ENCODE measurements around the gene TWF2.

The TWF2 gene

GRCh38 chr3:52237657-52238172 is 1.2 kb downstream of the TWF2 start:
- no peak for DNase-seq (ENCODE audit: low read depth in 2 of 2)

- DNase-seq (ENCODE audit: low read depth in 2 of 2): no peak
Measured at GRCh38 chr3:52237006-52237656, 1.8 kb downstream of the TWF2 start.

DNA sequence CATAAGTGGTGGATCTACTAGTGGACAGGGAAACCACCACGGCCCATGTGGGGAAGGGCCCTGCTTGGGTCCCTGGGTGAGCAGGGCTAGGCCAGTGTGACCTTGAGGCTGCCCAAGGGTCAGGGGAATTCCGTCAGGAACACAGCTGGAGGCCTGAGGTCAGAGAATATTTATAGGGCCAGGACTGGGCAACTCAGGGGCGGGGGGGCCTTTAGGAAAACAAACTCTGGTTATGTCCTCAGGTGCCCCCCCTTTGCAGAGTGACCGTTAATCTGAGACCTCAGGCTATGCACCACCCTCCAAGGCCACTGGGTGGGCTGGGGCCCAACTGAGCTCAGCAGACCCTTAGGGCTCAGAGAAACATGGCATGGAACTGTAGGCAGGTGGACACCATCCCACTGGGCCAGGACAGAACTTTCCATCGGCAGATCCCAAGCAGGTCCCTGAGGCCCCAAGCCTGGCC is 2.5 kb downstream of the TWF2 start:
- no peak for DNase-seq (ENCODE audit: low read depth in 2 of 2)

DNA sequence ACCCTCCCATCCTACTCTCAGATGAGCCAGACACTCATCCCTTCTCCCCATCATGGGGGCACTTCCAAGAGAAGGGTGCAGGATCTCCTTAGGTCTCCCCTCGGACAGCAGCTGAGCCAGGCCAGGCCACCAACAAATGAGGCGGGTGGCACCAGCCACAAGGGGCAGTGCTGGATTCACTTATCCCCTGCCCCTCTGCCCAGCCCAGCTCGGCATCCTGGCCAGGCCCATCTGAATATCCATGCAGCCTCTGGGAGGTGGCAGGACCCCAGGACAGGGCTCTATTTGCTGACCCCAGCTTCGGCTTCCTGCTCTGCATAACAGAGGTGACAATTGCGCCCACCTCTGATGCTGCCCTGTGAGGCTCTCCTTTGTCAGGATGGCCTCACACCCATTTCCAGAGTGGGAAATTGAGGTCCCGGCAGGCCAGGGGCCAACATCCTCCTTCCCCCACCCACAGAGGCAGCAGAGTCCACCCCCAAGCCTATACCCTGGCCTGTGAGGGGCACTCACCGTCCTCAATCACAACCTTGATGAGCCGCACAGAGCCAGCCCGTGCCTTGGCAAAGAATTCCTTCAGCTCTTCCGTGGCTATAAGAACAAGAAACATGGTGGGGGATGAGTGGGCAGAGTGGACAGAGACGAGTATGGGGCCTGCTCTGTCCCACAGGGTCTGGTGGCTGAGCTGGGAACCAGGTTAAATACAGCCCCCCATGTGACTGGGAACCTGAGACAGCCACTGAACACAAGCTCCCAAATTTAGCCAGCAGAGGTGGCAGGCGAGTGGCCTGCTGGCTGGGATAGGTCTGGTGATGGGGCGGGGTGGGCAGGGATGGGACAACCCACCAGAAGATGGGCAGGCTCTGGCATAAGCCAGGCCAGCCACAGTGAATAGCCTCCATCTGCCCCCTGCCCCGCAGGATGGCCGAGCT is 4.2 kb downstream of the TWF2 start:
- DNase-seq (ENCODE audit: low read depth in 2 of 2): no peak

DNA sequence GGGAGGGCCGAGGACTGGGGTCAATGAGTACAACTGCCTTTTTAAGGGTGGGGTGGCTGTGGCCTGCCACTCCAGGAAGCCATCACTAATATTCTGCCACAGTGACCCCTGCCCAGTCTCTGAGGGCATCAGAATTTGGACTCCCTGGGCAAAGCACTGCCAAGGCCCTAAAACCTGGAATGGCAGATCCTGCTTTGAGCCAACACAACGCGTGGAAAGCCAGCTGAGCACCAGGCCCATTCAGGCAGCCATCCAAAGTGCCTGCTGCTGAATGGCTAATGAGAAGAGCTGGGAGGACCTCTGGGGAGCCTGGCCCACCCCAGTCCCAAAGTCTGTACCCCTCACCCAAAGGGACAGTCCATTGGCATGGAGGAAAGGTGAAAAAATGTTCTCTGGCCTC is 5.0 kb downstream of the TWF2 start:
- no peak for DNase-seq (ENCODE audit: low read depth in 2 of 2)

DNA sequence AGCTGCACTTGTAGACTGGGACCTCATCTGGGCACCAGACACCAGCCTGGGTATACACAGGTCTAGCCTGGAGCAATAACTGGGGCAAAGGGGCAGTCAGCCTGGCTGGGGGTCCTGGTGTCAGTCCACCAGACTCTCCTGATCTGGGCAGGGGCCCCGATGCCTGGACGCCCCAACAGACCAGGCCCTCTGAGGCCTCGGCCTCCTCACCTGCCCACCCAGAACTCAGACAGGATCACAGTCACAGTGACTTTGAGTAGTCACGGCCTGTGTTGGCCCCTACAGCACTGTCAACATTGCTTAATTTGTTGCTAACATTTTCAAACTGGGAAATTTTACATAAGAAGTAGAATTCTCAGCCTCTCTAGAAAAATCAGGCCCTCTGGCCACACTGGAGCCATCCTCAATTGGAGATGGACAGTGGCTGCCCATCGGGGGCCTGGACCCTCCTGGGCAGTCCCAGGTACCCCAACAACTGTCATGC is 5.8 kb downstream of the TWF2 start:
- DNase-seq (ENCODE audit: low read depth in 2 of 2): no peak

DNA sequence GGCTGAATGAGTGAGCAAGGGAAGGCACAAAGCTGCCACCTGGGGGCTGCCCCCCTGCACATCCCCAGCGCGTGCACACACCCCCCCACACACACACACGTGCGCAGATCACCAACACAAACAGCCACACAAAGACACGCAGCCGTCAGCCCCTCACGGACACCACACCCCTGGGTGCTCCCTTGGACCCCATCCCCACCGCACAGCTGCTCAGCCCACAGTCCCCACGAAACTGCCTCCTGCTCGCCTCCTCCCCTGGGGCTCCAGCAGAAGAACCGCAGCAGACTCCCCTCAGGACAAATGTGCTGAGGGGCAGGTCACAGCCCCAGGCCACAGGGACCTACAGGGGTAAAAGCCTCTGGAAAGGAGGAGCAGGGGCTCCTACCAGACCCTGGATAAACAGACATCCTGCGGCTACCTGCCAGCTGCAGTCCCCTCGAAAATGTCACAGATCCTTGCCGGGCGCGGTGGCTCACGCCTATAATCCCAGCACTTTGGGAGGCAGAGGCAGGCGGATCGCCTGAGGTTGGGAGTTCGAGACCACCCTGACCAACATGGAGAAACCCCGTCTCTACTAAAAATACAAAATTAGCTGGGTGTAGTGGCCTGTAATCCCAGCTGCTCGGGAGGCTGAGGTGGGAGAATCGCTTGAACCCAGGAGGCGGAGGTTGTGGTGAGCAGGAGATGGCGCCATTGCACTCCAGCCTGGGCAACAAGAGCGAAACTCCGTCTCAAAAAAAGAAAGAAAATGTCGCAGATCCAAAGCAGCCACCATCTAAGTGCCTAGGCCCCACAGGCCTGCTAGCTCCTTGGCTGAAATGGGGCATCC is 6.5 kb downstream of the TWF2 start:
- no peak for DNase-seq (ENCODE audit: low read depth in 2 of 2)

- peak; percentile 87 for DNase-seq (ENCODE audit: low read depth in 2 of 2)
Measured at GRCh38 chr3:52231502-52232278, 7.3 kb downstream of the TWF2 start.

DNA sequence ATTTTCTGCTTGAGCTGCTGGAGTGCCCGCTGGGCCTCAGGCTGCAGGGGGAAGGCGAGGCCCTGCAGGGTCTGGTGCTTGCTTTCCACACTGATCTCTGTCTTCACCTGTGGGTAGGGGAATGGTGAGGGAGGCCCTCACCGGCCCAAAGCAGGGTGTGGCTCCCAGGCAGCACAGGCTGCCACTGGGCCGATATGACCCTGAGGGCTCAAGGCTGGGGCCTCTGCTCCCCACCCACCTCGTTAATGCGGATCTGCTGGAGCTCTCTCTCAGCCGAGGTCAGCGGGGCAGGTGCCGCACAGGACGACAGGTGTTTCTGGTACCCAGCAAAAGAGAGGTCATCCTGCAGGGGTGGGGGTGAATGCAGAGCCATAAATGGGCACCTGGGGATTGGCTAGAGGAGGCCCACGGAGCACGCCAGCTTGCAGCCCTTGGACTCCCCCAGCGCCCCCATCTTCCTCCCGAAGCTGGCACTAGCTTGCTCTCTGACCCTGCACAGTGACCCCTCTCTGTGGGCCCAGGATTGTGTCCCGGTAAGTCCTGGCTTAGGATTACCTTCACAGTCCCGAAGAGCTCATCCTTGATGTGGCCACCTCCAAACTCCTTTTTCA is 8.0 kb downstream of the TWF2 start:
- no peak for DNase-seq (ENCODE audit: low read depth in 2 of 2)

- no peak for DNase-seq (ENCODE audit: low read depth in 2 of 2)
Measured at GRCh38 chr3:52230461-52230860, 8.5 kb downstream of the TWF2 start.

DNA sequence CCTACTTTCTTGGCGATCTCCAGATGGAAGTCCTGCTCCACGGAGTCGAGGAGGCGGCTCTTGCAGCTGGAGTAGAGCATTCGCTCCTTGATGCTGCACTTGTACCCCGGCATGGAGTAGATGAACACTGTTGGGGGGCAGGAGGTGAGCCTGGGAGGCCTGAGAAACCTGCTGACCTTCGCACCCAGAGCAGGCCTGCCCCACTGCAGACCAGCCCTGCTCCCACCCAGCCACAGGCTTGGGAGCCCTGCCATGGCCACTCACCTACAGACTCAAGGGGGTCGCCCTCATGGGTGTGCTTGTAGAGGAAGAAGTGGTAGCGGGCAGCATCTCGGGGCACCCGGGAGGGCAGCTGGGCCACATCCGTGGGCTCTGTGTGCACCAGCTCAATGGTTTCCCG is 9.3 kb downstream of the TWF2 start:
- DNase-seq (ENCODE audit: low read depth in 2 of 2): no peak

GRCh38 chr3:52228751-52229291 is 10.1 kb downstream of the TWF2 start:
- no peak for DNase-seq (ENCODE audit: low read depth in 2 of 2)

DNA sequence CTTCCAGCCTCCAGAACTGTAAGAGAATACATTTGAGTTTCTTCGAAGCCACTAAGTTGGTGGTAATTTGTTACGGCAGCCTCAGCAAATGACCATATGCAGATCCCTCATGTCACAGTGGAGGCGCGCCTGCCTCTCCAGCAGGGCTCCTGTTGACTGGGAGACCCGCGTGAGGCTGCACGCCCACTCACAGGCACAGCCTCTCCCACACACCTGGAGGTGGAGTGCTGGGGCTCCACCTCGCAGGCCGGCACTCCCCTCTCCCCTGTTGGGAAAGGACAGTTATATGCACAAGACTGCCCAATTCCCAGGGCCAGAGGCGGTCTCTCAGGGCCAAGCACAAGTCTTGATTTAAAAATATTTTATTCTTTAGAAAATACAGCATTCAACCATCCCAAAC is 10.7 kb downstream of the TWF2 start:
- DNase-seq (ENCODE audit: low read depth in 2 of 2): no peak

- no peak for DNase-seq (ENCODE audit: low read depth in 2 of 2)
Measured at GRCh38 chr3:52227766-52228165, 11.2 kb downstream of the TWF2 start.

DNA sequence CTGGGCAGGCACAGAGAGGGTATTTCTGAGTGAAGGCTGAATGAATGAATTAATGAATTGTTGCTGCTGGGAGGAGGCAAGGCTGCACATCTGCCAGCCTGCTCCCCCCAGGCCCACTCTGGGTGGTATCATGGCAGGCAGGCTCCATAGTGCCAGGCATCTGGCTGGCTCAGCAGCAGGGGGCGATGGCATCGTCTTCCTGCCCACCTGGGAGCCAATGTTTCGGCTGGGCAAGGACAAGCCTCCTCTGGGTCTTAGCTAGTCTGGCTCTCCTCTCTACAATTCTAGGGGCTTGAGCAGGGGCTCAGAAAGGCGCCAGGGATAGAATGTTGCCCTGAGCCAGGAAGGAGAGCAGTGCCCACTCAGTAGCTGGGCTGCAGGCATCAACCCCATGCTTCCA is 11.8 kb downstream of the TWF2 start:
- DNase-seq (ENCODE audit: low read depth in 2 of 2): no peak

DNA sequence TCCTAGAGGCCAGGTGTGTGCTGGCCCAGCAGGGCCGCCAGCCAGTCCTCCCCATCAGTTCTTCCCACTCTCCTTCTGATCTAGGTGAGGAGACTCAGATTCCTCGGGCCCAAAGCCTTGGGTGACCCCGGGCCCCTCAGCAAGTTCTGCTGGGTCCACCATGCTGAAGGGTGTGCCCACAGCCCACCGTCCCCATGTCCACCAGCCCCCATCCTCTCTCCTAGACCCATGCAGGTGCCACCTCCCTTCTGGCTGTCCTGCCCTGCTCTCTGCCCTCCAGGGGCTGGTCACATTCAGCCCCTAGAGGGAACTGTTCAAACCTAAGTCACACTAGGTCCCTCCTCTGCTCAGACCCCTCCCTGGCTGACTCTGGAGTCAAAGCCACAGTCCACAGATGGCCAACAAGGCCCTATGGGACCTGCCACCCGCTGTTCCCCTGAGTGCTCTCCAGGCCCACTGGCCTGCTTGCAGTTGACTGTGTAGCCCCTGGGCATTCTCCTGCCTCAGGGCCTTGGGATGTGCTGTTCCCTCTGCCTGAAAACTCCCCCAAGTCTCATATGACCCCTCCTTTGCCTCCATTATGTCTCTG is 12.6 kb downstream of the TWF2 start:
- DNase-seq (ENCODE audit: low read depth in 2 of 2): no peak

GRCh38 chr3:52225452-52226228 is 13.3 kb downstream of the TWF2 start, which contains the start of gene TLR9:
TSS of gene TLR9 (minus strand) at chr3:52225645. CDS start at chr3:52225529, 116 bp downstream.
- DNase-seq (ENCODE audit: low read depth in 2 of 2): no peak

DNA sequence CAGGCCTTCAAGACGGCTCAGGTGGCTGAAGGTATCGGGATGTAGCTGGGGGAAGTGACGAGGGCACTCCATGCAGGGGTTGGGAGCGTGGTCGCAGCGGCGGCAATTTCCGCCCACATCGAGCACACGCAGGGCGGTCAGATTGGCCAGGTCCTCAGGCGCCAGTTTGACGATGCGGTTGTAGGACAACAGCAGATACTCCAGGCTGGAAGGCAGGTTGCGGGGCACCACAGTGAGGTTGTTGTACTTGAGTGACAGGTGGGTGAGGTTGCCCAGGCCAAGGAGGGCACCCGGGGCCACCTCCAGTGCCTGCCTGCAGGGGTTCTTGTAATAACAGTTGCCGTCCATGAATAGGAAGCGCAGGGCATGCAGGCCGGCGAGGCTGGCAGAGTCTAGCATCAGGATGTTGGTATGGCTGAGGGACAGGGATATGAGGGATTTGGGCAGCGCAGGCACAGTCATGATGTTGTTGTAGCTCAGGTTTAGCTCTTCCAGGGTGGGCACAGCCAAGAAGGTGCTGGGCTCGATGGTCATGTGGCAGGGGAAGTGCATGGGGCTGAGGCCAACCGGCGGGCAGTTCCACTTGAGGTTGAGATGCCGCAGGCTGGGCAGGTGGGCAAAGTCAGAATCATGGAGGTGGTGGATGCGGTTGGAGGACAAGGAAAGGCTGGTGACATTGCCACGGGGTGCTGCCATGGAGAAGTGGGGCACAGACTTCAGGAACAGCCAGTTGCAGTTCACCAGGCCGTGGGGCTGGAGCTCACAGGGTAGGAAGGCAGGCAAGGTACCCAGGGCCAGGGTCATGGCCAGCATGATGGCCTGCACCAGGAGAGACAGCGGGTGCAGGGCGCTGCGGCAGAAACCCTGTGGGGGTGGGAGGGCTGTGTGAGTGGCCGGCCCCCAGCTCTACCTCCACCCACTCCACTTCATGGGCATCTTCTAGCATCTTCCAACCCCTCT is 15.2 kb downstream of the TWF2 start:
- DNase-seq (ENCODE audit: low read depth in 2 of 2): no peak

Measured in activated CD4-positive, alpha-beta T cell treated with anti-CD3 and anti-CD28 coated beads for 24 hours (primary cell).